Ureter (tissue), 1 donor: ENCODE measurements around the gene CYP27C1. TPM values are rescaled to one million over a fixed set of nuclear protein-coding genes. Genes with fewer than 3 reads are reported as not detected.
"Not testable (repeated sequence)": the region's sequence is repeated elsewhere in the genome, so short reads cannot be mapped to it uniquely, and the experiment has no call there.

Experiments
- DNase-seq: peaks from one replicate; pipeline ENCODE4 v3.0.0-alpha.2; 2020; ENCODE audit warnings: low spot score
- total RNA-seq: library from RNA; stranded (reverse); gene quantifications from one replicate; pipeline ENCODE4 v1.2.4, GENCODE V29; 2023
- donor health status: DM: yes; HTN: yes; CAD: no.

Gene CYP27C1
- total RNA-seq, 1 donor from 2014 or later, result 0.73 TPM

DNA sequence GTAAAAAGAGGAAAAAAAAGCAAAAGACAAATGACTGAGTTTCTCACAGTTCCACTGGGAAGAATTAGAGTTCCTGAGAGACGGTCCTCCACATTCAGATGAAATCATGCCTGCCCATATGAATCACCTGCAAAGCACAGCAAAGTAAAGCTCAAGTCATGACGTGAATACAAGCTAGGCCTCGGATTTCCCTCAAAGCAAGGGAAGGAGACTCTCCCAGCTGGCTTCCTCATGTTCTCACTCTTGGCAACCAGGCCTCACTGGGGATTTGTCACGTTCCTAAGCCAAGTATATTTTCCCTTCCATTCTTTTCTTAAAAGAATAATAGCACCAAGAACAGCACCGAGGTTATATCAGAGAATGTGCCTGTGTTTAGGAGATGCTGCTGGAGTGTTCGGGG is 47.0 kb downstream of the CYP27C1 start:
- peak; percentile 45 for DNase-seq

DNA sequence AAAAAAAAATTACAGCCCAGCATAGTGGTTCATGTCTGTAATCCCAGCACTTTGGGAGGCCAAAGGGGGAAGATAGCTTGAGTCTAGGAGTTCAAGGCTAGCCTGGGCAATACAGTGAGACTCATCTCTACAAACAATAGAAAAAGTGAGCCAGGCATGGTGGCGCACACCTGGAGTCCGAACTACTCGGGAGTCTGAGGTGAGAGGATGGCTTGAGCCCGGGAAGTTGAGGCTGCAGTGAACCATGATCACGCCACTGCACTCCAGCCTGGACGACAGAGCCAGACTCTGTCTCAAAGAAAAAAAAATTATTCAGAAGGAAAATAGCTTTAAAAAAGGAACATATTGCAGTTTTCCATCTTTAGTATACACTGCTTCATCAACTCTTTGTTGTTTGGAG is 47.8 kb downstream of the CYP27C1 start:
- DNase-seq, result peak; percentile 29

DNA sequence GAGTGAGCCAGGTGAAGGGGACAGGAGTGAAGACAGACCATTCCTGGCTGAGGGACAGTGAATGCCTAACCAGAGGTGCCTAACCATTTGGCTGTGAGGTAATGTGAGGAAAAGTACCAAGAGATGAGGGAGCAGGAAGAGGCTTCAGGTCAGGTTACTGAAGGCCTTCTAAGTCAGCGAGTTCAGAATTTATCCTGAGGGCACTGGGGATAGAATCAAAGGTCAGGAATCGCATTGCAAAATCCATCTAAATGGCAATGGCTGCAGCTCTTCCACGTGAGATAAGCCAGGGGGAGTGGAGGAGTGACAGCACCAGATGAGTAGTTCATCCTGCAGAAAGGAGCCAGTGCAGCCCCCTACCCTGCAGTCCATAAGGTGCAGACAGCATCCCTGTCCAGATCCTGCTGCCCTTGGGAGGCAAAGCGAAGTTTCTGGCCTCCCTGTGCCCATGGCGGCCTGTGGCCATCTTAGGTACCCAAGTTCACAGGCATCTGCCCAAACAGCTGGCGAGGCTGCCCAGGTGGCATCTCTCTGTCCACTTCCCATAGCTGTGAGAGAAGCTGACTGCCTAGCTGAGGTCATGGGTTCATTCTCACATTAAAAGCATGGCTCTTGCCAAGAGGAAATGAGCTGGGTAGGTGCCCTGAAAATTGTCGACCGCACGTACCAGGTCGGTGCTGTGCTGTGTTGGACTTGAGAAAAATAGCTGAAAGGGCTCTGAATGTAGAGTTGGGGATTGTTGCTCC is 49.5 kb downstream of the CYP27C1 start:
- DNase-seq, result peak; percentile 33

DNA sequence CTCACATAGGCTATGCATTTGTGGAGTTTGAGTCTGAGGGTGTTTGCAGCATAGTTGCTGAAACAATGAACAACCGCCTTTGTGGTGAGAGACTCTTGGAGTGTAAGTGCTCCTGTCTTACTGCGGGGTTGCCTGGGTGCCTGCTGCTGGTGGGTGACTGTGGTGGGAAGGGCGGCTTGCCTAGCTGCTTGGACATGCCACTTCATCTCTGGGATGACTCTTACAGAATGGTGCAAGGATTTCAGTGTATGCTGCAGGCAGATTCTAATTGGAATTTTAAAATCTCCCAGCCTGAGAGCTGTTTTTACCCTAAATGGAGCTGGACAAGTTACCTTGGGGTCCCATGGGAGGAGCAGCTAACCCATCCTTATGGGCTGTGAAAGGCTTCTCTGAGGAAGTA is 50.1 kb downstream of the CYP27C1 start:
- peak; percentile 7 for DNase-seq

DNA sequence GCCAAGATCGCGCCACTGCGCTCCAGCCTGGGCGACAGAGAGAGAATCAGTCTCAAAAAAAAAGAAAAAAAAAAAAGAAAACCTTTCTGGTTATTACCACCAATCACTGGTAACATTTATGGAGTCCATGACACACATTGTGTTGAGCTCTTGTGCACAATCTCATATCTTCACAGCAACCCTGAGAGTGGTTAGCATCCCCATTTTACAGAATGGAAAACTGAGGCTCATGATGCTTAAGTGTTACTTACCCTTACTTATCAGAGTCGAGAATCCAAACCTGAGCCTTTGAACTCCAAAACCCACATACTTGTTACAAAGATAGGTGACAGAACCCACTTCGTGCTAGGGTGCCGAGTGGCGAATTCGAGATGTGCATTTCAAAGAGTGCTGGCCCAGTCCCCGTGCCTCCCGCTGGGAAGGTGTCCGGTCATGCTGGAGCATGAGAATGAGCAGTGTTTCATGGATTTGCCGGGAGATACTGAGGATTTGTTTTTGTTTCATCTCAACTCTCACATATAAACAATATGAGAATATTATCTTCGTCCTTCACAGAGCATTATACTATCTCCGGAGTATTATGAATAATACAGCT is 50.9 kb downstream of the CYP27C1 start:
- peak; percentile 17 for DNase-seq

DNA sequence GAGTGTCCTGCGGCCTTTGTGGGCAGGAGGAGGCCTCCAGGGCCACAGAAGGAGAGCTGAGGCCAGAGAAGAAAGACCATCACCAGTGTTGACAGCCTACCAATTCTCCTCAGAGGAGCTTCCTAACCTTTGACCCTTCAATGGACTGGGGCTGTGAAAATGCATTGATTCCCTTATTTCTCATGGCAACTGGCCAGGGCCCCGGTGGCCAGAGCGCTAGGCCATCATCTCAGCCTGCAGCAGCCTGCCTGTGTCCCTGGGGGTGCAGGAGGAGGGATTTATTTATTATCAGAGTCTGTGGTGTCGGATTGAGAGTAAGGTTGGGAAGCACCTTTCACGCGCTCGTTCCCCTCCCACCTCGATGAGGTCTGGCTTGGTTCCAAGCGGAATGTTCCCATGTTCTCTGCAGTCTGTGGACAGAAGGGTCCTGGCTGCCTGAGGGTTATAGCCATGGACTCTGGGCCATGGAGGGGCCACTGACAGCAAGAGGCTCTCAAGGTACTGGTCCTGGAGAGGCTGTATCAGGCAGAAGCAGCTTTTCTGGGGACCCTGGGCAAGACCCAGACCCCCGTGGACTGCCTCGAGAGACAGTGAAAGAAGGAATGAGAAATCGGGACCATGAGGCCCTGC is 53.8 kb downstream of the CYP27C1 start:
- DNase-seq, result no peak

DNA sequence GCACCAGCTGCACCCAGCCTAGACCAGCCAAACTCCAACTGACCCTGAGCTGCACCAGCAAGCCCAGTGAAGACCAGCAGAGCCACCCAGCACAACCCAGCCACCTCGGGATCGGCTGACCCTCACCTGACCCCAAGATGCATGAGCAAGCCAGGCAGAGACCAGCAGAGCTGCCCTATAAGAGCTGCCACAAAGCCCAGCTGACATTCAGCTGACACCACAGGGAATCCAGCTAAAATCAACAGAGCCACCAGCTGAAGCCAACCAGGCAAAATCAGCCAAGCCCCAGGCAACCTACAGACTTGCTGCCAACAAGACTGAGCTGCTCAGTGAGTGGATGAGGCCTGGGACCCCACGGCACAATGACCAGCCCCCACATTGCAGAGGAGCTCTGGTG is 54.6 kb downstream of the CYP27C1 start:
- DNase-seq, result no peak

DNA sequence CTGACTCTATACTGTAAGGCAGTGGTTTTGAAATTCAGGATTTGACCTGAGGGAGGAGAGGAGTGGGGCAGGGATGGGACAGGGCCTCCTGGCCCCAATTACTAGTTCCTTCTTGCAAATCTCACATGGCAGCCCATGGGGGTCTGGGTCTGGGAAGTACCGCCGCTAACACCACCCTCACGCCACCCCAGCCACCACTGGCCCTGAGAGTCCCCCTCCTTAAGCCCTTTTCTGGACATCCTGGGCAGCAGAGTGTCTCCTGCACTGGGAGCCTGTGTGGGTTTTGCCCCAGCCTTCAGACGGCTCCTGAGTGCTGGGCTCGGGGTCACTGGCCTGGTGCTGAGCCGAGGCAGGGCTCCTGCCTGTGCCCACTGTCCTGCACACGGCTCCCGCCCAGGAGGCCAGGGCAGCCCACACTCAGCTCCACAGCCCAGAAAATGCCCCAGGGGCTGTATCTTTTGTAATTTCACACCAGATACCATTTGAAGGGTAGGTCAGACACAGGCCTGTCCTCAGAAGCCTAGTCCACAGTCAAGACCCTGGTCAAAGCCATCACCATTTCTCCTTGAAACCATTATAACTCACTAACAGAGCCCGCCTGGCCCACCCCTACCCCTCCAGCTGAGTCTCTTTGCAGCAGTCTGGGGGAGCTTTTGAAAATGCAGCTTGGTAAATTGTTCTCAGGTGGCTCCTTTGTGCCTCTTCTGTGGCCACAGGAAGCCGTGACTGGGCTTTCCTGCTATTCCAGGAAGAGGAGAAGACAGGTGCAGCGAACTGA is 55.1 kb downstream of the CYP27C1 start:
- DNase-seq, result no peak

DNA sequence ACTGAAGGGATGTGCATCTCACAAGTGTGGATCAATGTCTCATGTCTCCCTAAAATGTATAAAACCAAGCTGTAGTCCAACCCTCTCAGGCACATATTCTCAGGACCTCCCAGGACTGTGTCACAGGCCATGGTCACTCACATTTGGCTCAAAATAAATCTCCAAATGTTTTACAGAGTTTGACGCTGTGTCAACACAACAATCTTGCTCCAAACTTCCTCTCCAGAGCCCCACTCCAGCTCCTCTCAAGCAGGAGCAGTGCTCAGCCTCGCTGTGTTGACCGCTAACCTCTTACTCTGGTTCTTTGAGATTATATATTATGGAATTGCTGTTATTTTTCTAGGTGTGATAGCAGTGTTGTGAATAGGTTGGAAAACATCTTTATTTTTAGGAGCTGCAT is 56.2 kb downstream of the CYP27C1 start:
- no peak for DNase-seq

DNA sequence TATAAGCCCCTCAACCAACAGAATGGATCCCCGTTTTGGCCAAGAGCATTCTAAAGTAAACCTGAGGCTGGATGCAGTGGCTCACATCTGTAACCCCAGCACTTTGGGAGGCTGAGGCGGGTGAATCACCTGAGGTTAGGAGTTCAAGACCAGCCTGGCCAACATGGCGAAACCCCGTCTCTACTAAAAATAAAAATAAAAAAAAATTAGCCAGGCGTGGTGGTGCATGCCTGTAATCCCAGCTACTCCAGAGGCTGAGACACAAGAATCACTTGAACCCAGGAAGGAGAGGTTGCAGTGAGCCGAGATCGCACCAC is 57.1 kb downstream of the CYP27C1 start:
- not testable (repeated sequence) for DNase-seq

DNA sequence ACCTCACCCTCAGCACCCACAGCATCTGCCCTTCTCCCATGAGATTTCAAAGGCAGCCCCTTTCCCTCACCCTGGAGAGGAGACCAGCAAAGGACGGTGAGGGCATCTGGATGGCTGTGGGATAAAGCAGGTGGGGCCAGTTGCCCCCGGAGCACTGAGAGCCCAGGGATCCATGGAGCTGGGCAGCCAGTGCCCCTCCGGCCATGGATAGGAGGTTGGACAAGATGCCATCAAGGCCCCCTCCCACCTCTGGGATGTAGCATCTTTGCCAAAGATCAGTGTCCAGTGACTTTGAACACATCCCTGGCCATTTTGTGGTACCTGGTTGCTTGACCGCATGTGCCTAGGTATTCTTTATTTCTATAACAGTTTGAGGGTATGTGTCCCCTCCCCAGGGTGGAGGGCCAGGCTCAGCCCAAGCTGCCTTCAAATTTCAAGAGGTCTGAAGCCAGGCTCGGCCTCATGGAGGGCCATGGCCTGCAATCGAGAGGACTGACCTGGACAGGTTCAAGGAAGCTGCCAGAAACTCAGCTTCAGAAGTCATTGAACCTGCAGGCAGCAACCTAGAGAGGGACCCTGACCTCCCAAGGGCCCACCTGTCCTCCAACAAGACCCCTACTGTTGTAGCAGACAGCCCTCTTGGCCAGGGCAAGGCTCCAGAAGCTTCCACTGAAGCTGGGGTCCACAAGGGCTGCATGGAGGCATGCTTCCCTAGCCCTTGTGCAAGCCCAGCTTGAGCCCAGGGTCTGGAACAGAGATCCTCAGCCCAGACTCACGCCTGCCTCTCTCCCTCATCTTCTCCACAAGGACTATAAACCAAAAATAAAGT is 57.6 kb downstream of the CYP27C1 start:
- DNase-seq, result no peak

DNA sequence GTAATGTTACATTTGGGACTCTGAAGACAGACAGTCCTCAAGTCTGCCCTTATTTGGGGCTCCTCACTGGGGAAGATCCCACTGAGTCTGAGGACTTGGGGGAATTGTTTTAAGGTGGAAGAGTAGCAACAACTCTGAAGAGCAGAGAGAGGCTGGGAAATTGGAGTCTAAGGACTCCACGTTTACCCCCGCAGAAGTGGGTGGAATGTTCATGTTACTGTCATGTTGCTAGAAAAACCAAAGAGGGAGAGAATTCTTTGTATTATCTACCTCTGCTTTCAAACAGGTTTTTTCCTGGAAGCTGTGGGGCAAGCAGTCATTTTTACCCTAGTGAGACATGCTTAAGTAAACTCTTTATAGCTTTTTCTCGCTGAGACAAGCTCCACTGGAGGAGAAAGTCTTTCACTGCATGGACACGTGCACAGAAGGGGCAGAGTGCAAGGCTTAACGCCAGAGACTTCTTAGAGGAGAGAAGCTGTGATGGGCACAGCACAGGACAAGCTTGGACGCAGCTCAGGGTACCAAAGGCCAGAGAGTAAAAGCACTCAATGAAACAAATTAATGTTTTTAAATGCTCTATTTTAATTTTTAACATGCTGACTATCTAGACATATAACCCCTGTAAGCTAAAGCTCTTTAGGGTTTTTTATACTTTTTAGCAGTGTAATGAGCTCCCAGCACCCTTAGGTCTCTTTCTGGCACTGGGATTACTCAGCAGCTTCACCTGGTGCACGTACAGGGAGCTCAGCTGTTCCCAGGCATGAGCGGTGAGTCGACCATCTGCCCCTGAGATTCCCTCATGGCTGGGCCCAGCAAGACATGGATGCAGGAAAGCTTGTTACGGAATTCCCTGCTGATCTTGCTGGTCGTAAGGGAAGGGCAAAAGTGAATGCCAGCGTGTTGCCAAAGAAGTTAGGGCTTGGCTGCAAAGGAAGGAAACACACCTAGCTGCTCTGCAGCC is 58.6 kb downstream of the CYP27C1 start:
- no peak for DNase-seq

DNA sequence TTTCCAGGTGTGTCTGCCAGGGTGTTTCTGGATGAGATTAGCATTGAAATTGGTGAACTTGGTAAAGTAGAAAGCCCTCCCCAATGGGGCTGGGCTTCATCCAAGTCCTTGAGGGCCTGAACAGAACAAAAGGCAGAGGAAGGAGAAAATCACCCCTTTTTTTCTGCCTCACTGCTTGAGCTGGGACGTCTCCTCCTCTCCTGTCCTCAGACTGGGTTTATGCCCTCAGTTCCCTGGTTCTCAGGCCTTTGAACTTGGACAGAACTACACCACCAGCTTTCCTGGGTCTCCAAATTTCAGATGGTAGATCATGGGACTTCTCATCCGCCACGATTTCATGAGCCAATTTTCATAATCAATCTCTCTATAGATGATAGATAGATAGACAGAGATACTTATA is 59.4 kb downstream of the CYP27C1 start:
- no peak for DNase-seq

DNA sequence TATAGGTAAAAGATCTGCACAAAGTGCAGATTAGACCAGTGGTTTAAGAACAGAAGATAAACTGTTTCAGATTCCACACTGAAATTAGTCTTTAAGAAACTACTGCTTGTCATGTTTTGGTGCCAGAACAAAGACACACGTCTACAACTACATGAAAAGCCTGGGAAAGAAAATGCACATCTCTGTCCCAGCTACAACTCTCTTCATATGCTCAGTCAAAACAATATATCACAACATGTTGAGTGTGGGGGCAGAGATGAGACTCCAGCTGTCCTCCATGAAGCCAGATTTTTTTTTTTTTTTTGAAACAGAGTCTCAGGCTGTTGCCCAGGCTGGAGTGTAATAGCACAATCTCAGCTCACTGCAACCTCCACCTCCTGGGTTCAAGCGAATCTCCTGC is 60.6 kb downstream of the CYP27C1 start:
- no peak for DNase-seq

DNA sequence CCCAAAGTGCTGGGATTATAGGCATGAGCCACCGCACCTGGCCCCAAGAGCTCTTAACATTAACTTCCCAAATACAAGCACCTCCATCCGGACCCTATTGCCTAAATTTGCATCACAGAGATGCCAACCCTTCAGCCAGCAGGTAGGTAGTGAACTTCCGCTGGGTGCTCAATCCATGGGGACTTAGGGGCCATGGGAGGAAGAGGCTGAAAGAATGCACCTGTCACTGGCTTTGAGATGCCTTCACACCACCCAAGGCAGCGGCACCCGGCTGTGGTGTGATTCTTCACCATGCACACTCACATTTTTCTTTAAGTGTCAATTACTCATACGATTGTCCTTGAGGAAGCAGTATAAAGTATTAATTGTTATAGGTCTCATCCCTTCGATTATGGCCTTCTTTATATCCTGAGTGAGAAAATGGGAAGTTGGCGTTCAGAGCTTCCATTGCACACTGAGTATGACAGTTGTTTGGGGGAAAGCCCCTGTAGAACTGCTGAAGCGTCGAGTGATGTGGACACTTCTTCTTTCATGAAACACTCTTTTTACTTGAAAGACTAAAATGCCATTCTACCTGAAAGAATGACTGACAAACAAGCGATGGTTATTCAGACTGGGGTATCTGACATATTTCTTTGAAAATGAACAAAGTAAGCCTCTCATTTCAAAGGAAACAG is 61.3 kb downstream of the CYP27C1 start:
- DNase-seq, result peak; percentile 14

DNA sequence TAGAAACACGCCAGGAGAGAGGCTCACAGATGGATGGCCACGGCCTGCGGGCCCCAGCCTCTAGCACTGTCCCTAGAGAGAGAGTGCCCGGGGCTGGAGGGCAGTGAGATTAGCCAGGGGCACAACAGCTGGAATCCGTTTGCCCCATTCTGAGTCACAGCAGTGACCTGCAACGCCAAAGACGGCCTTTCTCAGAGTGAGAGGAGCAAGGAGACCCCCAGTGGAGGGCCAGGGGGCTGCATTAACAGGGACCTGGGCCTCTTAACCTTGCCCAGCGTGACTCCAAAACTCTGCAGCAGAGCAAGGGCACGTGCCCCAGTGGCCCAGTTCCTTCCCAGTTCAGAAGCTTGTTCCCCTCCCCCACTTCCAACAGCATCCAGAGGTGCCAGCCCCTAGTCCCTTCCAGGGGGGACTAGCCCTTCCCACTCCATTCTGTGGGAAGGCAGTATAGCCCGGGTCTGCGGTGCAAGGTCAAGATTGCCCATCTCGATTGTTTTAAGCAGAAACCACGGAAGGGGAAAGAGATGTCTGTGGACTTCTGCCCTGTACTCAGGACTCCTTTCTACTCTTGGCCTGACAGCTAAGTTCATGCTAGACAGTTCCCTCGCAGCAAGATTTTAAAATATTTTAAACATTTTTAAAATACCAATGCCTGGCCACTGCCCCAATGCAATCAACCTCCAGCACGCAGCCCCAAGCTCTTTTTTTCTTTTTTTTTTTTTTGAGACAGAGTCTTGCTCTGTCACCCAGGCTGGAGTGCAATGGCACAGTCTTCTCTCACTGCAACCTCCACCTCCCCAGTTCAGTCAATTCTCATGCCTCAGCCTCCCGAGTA is 62.2 kb downstream of the CYP27C1 start:
- peak; percentile 38 for DNase-seq

DNA sequence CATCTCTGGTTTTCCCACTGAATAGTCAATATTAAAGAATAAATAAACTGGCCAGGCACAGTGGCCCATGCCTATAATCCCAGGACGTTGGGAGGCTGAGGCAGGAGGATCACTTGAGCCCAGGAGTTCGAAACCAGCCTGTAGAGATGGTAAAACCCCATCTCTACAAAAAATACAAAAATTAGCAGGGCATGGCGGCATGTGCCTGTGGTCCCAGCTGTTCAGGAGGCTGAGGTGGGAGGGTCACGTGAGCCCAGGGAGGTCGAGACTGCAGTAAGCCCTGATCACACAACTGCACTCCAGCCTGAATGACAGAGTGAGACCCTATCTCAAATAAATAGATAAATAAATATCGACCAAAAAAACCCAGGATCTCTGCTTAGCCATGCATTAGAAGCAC is 63.0 kb downstream of the CYP27C1 start:
- peak; percentile 17 for DNase-seq

DNA sequence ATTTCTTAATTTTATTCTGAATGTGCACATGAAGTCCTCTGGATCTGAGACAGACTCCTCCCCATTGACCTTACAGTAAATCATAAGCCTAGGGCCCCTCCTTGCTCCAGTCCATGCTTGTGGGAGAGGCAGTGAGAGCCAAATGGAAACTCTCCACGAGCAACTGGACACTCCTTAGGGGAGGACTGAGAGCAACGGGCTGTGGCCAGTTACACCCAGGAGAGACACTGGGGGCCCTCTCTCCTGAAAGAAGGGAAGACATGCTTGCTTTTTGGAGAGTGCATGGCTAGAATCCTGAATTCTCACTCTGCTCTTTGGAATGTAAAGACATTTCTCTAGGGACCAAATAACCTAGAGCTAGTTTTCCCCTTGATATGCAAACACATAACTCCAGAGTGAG is 64.2 kb downstream of the CYP27C1 start:
- DNase-seq, result peak; percentile 69

DNA sequence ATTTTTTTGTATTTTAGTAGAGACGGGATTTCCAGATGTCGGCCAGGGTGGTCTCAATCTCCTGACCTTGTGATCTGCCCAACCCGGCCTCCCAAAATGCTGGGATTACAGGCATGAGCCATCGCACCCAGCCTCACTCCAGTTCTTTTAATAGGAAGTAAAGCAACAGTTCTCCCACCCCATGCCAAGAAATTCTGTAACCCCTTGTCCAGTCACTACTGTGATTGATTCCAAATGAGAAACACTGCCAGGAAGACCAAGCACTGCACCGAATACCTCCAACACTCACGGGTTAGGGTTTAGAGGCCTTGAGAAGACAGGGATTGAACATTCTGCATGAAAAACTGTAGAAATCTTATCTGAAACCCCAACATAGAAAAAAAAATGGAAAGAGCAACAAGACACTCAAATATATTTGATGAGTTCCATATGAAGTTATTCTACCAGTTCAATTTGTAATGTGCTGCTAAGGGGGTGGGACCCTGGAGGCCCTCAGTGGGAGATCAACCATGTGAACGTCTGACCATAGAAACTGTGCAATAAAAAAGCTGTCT is 65.0 kb downstream of the CYP27C1 start:
- peak; percentile 43 for DNase-seq
